ENCODE data around the gene EEIG1. TPM values are rescaled to one million over a fixed set of nuclear protein-coding genes. Genes with fewer than 3 reads are reported as not detected.

EEIG1 gene
- total and polyA plus RNA-seq, 10 of the 15 experiments (the other 5 are each of a cell fraction or from before 2014, with no cell fraction given): 1.2 to 75.9 (median 9.0) TPM

DNA sequence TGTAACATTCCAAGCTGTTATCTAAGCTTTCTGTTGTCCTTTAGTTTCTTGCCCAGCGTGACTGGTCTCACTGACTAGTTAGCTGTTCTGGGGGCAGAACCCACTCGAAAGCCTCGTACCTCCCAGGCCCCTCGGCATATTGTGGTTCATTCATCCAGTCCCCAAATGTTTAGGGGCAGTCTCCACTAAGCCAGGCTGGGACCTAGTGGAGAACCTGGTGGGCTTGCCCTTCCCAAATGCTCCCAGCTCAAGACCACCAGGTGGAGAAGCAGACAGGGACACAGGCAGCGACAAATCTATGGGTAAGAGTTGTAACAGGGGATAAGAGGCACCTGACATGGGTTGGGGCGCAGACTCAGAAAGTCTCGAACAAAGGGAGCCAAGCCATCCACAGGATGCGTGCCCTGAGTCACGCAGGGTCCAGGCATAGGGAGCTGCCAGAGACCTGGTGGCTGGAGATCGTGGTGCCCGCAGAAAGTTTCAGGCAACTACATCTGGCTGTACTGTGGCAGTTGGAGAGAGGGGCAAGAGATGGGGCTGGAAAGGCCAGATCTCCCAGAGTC, 851 bp upstream of the EEIG1 start:
- ChIA-PET RAD21 (ENCODE audit: unreplicated experiment) (interaction anchor here (0.6 to 2.2 kb wide), 6 partner anchors 11 to 53 kb away, joined by 3 to 7 read pairs (median 4); no protein-coding TSS in a partner anchor), CTCF (interaction anchor here (0.8 to 7.8 kb wide), 7 partner anchors 26 to 91 kb away, joined by 3 to 63 read pairs (median 3); no protein-coding TSS in a partner anchor), SMC1A (ENCODE audit: uncharacterized antibody, unreplicated experiment) (interaction anchor here (1.0 to 3.7 kb wide), 6 partner anchors 11 to 52 kb away, joined by 3 to 20 read pairs (median 5); no protein-coding TSS in a partner anchor), POLR2A (interaction anchor here (0.5 to 4.6 kb wide), 8 partner anchors 11 to 210 kb away, joined by 3 to 22 read pairs (median 4); partner anchors contain the start of genes CIZ1, NAIF1 and SLC25A25)
- H3K9me3 ChIP-seq (replicated peaks; ENCODE audit: control insufficient read depth, insufficient read depth, low read length): no peaks in the 10 kb centered on the region
- WGBS (ENCODE audit: insufficient coverage, insufficient replicate concordance, low lambda C conversion rate, missing lambda C conversion rate): 65% methylated on average over 11 of the region's 11 CpGs
- peaks cover 35% of the 10 kb centered on the region for H3K79me2 ChIP-seq (ENCODE audit: control insufficient read depth, insufficient read depth, low read length)
- peaks cover 6% of the 10 kb centered on the region for H4K20me1 ChIP-seq (ENCODE audit: control insufficient read depth, insufficient read depth)
- peak overlapping the region; percentile 78 for H3K9ac ChIP-seq (ENCODE audit: control insufficient read depth, insufficient read depth, low read length)
- H3K27ac ChIP-seq (ENCODE audit: control insufficient read depth, insufficient read depth): peak overlapping the region; percentile 76
- FAIRE-seq (no peak), DNase-seq (ENCODE audit: low read depth, low spot score) (no peak), ATAC-seq (no peak)
- peak overlapping the region; percentile 54 for H3K4me3 ChIP-seq
- in situ Hi-C loops (cut with MboI) (no loop called here), intact Hi-C loops (cut with micrococcal nuclease; ENCODE audit: unreplicated experiment) (no loop called here)
- peaks cover 49% of the 10 kb centered on the region for H3K4me1 ChIP-seq (ENCODE audit: control insufficient read depth, insufficient read depth, low read length)
- BruUV-seq (replicated peaks): TSS peak; percentile 99
- TF ChIP-seq MTA2 (IDR thresholded peaks at IDR 0.05; ENCODE audit: low read depth): no peak
- no peak for TF ChIP-seq EED (IDR thresholded peaks at IDR 0.05; ENCODE audit: low read depth)
- TF ChIP-seq MYC (IDR thresholded peaks at IDR 0.05; ENCODE audit: insufficient read depth, insufficient read length, insufficient replicate concordance, low read length, severe bottlenecking): no peak
- TF ChIP-seq CHD1 (IDR thresholded peaks at IDR 0.05; ENCODE audit: low read depth, low read length): no peak
- TF ChIP-seq SREBF1 (IDR thresholded peaks at IDR 0.05; ENCODE audit: low read length): no peak
- no peak for TF ChIP-seq ASH2L (IDR thresholded peaks at IDR 0.05; ENCODE audit: borderline replicate concordance, low read depth)
- TF ChIP-seq, protein P1, sequence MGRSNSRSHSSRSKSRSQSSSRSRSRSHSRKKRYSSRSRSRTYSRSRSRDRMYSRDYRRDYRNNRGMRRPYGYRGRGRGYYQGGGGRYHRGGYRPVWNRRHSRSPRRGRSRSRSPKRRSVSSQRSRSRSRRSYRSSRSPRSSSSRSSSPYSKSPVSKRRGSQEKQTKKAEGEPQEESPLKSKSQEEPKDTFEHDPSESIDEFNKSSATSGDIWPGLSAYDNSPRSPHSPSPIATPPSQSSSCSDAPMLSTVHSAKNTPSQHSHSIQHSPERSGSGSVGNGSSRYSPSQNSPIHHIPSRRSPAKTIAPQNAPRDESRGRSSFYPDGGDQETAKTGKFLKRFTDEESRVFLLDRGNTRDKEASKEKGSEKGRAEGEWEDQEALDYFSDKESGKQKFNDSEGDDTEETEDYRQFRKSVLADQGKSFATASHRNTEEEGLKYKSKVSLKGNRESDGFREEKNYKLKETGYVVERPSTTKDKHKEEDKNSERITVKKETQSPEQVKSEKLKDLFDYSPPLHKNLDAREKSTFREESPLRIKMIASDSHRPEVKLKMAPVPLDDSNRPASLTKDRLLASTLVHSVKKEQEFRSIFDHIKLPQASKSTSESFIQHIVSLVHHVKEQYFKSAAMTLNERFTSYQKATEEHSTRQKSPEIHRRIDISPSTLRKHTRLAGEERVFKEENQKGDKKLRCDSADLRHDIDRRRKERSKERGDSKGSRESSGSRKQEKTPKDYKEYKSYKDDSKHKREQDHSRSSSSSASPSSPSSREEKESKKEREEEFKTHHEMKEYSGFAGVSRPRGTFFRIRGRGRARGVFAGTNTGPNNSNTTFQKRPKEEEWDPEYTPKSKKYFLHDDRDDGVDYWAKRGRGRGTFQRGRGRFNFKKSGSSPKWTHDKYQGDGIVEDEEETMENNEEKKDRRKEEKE (IDR thresholded peaks at IDR 0.05): no peak
- no peak for TF ChIP-seq ETV6 (conservative IDR thresholded peaks at IDR 0.05 in 1 of 2, IDR thresholded peaks at IDR 0.05 in 1 of 2; ENCODE audit: borderline replicate concordance in 1 of 2, low read depth in 1 of 2)
- TF ChIP-seq, protein P2, sequence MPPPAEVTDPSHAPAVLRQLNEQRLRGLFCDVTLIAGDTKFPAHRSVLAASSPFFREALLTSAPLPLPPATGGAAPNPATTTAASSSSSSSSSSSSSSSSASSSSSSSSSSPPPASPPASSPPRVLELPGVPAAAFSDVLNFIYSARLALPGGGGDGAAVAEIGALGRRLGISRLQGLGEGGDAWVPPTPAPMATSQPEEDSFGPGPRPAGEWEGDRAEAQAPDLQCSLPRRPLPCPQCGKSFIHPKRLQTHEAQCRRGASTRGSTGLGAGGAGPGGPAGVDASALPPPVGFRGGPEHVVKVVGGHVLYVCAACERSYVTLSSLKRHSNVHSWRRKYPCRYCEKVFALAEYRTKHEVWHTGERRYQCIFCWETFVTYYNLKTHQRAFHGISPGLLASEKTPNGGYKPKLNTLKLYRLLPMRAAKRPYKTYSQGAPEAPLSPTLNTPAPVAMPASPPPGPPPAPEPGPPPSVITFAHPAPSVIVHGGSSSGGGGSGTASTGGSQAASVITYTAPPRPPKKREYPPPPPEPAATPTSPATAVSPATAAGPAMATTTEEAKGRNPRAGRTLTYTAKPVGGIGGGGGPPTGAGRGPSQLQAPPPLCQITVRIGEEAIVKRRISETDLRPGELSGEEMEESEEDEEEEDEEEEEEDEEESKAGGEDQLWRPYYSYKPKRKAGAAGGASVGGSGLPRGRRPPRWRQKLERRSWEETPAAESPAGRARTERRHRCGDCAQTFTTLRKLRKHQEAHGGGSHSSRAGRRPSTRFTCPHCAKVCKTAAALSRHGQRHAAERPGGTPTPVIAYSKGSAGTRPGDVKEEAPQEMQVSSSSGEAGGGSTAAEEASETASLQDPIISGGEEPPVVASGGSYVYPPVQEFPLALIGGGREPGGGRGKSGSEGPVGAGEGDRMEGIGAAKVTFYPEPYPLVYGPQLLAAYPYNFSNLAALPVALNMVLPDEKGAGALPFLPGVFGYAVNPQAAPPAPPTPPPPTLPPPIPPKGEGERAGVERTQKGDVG (CRISPR knock-in tag; IDR thresholded peaks at IDR 0.05): no peak
- TF ChIP-seq TCF3 (IDR thresholded peaks at IDR 0.05; ENCODE audit: borderline replicate concordance, insufficient read depth, low read depth, low read length): no peak
- no peak for TF ChIP-seq SIX5 (IDR thresholded peaks at IDR 0.05; ENCODE audit: low read depth, low read length, severe bottlenecking)
- no peak for TF ChIP-seq MEF2B (IDR thresholded peaks at IDR 0.05; ENCODE audit: partially characterized antibody, poor library complexity, severe bottlenecking)
- H2AFZ ChIP-seq (ENCODE audit: control insufficient read depth, low read depth, low read length): peak overlapping the region; percentile 77
- no peaks in the 10 kb centered on the region for H3K27me3 ChIP-seq (replicated peaks in 1 of 2; ENCODE audit: control insufficient read depth in 2 of 2, insufficient read depth in 2 of 2, low read length in 1 of 2)
- peak overlapping the region; percentile 100 for H3K4me2 ChIP-seq (ENCODE audit: control insufficient read depth, insufficient read depth)
- H3K36me3 ChIP-seq (ENCODE audit: control insufficient read depth in 2 of 2, insufficient read depth in 2 of 2, low read length in 1 of 2): 0 out of 4 replicates have a peak, but pooled peaks cover 0 to 3% of the 10 kb centered on the region in 2 experiments
